SU-DHL-6 (cell line): ENCODE results near the gene SRPK3.
"Not testable (repeated sequence)": the region's sequence is repeated elsewhere in the genome, so short reads cannot be mapped to it uniquely, and the experiment has no call there.

Source experiments
- H2AFZ ChIP-seq: fragments of 200-600 bp; sonication (generic); 2 replicates; pipeline ENCODE4 v1.6.1; 2014; ENCODE audit warnings: low read depth, mild to moderate bottlenecking, moderate library complexity, mixed read lengths, antibody characterized with exemption, low read length; ENCODE audit not compliant: severe bottlenecking
- H3F3A ChIP-seq: fragments of 200-600 bp; shearing (Covaris generic); 2 replicates; pipeline ENCODE4 v1.6.0; 2016; ENCODE audit warnings: antibody characterized with exemption, mild to moderate bottlenecking; ENCODE audit not compliant: insufficient read depth
- H3K27ac ChIP-seq: fragments of 200-600 bp; sonication (generic); 2 replicates; pipeline ENCODE4 v1.5.1; 2016; ENCODE audit warnings: low read depth, mild to moderate bottlenecking, low read length, moderate library complexity, mixed read lengths
- H3K27me3 ChIP-seq: fragments of 200-600 bp; sonication (generic), shearing (Covaris generic); 2 replicates; pipeline ENCODE4 v1.6.0; 2014; ENCODE audit warnings: mild to moderate bottlenecking, low read length
- H3K36me3 ChIP-seq: fragments of 200-600 bp; sonication (generic); 2 replicates; pipeline ENCODE4 v1.6.1; 2014; ENCODE audit warnings: mild to moderate bottlenecking, low read length, mixed read lengths
- H3K4me2 ChIP-seq: fragments of 300-600, 200-600 bp; shearing (Covaris generic), sonication (generic); 2 replicates; pipeline ENCODE4 v1.6.0; 2014; ENCODE audit warnings: low read length, low read depth, mild to moderate bottlenecking; ENCODE audit not compliant: poor library complexity, severe bottlenecking
- H3K4me3 ChIP-seq: fragments of 200-600 bp; sonication (generic); 2 replicates; pipeline ENCODE4 v1.5.1; 2014; ENCODE audit warnings: antibody characterized with exemption, low read length, mild to moderate bottlenecking, mixed read lengths; ENCODE audit not compliant: insufficient read depth, poor library complexity, severe bottlenecking
- H3K79me2 ChIP-seq: fragments of 200-600 bp; sonication (generic); 2 replicates; pipeline ENCODE4 v1.6.1; 2014; ENCODE audit warnings: mild to moderate bottlenecking, low read length, moderate library complexity; ENCODE audit not compliant: insufficient read depth
- H3K9ac ChIP-seq: fragments of 200-600 bp; sonication (generic); 2 replicates; pipeline ENCODE4 v1.7.0; 2014; ENCODE audit warnings: mild to moderate bottlenecking, low read length
- H3K9me2 ChIP-seq: fragments of 200-600 bp; sonication (generic); replicated peaks from 2 replicates; pipeline ENCODE4 v1.6.1; 2014; ENCODE audit warnings: low read length; ENCODE audit not compliant: insufficient read depth
- H3K9me3 ChIP-seq: fragments of 200-600 bp; sonication (generic); 2 replicates; pipeline ENCODE4 v1.6.1; 2014; ENCODE audit warnings: low read length, mixed read lengths; ENCODE audit not compliant: insufficient read depth
- H4K20me1 ChIP-seq: fragments of 200-600 bp; sonication (generic); 2 replicates; pipeline ENCODE4 v1.6.1; 2014; ENCODE audit warnings: low read depth, mild to moderate bottlenecking, antibody characterized with exemption, low read length, moderate library complexity, mixed read lengths
- EZH2phosphoT487 ChIP-seq: fragments of 200-600 bp; sonication (generic), shearing (Covaris generic); conservative IDR thresholded peaks from 2 replicates; pipeline ENCODE4 v1.6.1; 2018; ENCODE audit warnings: mild to moderate bottlenecking, antibody characterized with exemption, low read length, moderate library complexity, mixed read lengths
- TF ChIP-seq, protein P1 (sequence below): fragments of 200-600 bp; sonication (generic); IDR thresholded peaks from one replicate; pipeline ENCODE4 v1.5.1; 2017; ENCODE audit warnings: antibody characterized with exemption, mild to moderate bottlenecking, low read length, moderate library complexity; ENCODE audit not compliant: insufficient read depth, poor library complexity, severe bottlenecking

The SRPK3 gene

DNA sequence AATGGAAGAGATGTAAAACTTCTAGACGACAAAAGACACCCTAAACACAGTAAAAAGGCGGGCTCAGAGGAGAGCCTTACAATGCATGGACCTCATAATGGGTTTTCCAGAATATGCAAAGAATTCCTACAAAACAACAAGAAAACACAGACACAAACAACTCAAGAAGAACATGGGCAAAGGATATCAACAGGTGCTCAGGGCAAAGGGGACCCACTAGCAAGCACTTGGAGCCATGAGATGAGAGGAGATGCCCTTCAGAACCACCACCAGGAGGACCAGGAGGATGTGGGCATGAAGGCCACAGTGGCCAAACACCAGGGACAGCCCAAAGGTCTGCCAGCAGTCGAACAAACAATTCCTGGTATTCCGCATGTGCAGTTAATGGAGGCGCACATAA is 32.3 kb downstream of the SRPK3 start:
- H3K9ac ChIP-seq: no peak overlapping the region
- H3K79me2 ChIP-seq: no peaks in the 10 kb centered on the region

DNA sequence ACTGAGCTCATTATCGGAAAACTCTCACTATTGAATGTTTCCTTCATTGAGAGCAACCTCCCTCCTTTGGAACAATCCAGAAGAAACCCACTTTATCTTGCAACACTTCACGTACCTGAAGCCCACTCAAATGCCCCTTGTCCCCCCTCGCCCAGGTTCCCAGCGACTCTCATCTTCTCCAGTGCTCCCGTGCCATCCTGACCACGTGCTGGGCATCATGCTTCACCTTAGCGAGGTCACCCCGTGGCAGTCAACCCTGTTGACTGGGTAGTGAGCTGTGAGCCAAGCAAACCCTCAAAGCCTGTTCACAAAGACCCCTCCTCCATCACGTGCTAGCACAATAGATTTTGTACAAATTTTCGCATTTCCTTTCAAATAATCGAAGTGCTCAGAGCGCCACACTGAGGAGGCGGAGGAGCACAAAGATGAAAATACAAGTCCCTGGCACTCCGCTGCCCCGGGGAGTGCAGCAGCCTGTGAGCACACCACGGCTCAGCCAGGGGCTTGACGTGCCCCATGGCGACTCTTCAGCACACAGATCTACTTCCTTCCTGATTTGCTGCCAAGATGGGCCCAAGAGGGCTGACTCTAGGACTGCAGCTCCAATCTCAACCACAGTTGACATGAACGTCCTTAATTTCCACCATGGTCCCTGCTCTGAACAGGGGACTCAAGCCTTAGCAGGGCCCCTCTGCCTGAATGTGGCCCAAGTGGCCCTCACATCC is 33.9 kb downstream of the SRPK3 start:
- Histone ChIP-seq H2AFZ (no peak overlapping the region), H3K36me3 (no peaks in the 10 kb centered on the region), H3F3A (no peaks in the 10 kb centered on the region), H3K4me2 (no peak overlapping the region), H3K9me2 (no peaks in the 10 kb centered on the region), H3K79me2 (no peaks in the 10 kb centered on the region), H3K27ac (no peak overlapping the region), H3K9ac (no peak overlapping the region), H3K4me3 (no peak overlapping the region), H3K27me3 (no peaks in the 10 kb centered on the region), H3K9me3 (no peaks in the 10 kb centered on the region), H4K20me1 (no peaks in the 10 kb centered on the region)
- TF ChIP-seq EZH2phosphoT487: no peak
- TF ChIP-seq, protein P1, sequence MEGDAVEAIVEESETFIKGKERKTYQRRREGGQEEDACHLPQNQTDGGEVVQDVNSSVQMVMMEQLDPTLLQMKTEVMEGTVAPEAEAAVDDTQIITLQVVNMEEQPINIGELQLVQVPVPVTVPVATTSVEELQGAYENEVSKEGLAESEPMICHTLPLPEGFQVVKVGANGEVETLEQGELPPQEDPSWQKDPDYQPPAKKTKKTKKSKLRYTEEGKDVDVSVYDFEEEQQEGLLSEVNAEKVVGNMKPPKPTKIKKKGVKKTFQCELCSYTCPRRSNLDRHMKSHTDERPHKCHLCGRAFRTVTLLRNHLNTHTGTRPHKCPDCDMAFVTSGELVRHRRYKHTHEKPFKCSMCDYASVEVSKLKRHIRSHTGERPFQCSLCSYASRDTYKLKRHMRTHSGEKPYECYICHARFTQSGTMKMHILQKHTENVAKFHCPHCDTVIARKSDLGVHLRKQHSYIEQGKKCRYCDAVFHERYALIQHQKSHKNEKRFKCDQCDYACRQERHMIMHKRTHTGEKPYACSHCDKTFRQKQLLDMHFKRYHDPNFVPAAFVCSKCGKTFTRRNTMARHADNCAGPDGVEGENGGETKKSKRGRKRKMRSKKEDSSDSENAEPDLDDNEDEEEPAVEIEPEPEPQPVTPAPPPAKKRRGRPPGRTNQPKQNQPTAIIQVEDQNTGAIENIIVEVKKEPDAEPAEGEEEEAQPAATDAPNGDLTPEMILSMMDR: no peak

More for the DNA sequence above, 32.3 kb downstream of the SRPK3 start:
- H3K27me3 ChIP-seq: no peaks in the 10 kb centered on the region
- no peaks in the 10 kb centered on the region for H3K9me2 ChIP-seq
- no peaks in the 10 kb centered on the region for H4K20me1 ChIP-seq
- H3K36me3 ChIP-seq: no peaks in the 10 kb centered on the region
- H3F3A ChIP-seq: no peaks in the 10 kb centered on the region
- TF ChIP-seq EZH2phosphoT487: no peak
- TF ChIP-seq, protein P1: no peak
- no peak overlapping the region for H3K4me3 ChIP-seq
- no peak overlapping the region for H3K4me2 ChIP-seq
- no peak overlapping the region for H3K27ac ChIP-seq
- no peaks in the 10 kb centered on the region for H3K9me3 ChIP-seq
- H2AFZ ChIP-seq: no peak overlapping the region

DNA sequence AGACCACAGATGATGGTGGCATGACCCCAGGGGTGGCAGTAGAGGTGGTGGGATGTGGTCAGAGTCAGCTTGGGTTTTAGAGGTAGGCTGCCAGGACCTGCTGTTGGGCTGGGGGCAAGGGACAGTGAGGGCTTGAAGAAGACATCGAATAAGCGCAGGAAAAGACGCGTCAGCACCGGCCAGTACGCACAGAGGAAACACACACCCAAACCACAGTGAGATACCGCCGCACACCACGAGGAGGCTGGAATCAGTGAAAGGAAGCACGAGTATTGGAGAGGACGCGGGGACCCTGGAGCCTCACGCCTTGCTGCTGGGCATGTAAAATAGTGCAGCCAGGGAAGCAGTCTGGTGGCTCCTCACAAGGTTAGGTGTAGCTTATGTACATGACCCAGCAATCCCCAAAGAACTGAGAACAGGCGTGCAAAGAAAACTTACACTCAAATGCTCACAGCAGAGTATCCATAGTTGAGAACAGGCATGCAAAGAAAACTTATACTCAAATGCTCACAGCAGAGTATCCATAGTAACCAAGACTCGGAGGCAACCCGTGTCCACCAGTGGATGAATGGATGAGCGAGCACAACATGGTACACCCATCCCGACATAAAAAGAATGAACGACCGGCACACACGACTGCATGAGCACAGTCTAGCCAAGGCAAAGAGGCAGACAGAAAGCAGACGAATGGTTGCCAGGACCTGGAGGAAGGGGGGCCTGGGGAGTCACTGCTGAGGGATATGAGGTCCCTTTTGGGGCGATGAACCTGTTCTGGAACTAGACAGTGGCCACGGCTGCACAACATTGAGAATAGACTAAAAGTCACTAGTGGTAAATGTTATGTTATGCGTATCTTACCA is 36.2 kb downstream of the SRPK3 start:
- no peaks in the 10 kb centered on the region for H3K9me2 ChIP-seq
- no peak overlapping the region for H3K9ac ChIP-seq
- no peak overlapping the region for H3K4me2 ChIP-seq
- no peaks in the 10 kb centered on the region for H3K79me2 ChIP-seq
- TF ChIP-seq, protein P1: no peak
- no peak for TF ChIP-seq EZH2phosphoT487
- H4K20me1 ChIP-seq: no peaks in the 10 kb centered on the region
- H2AFZ ChIP-seq: no peak overlapping the region
- no peaks in the 10 kb centered on the region for H3K27me3 ChIP-seq
- no peaks in the 10 kb centered on the region for H3F3A ChIP-seq
- no peak overlapping the region for H3K4me3 ChIP-seq
- no peaks in the 10 kb centered on the region for H3K36me3 ChIP-seq
- no peaks in the 10 kb centered on the region for H3K9me3 ChIP-seq
- no peak overlapping the region for H3K27ac ChIP-seq

DNA sequence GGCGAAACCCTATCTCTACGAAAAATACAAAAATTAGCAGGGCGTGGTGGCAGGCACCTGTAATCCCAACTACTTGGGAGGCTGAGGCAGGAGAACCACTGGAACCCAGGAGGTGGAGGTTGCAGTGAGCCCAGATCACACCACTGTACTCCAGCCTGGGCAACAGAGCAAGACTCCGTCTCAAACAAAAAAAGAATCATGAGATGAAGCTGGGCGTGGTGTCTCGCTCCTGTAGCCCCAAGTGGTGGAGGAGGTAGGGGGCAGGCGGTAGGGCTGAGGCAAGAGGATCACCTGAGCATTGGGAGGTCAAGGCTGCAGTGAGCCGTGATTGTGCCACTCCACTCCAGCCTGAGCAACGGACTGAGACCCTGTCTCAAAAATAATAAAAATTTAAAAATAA is 37.2 kb downstream of the SRPK3 start:
- not testable (repeated sequence) for H3K9me3 ChIP-seq

More for the DNA sequence above, 37.2 kb downstream of the SRPK3 start:
- not testable (repeated sequence) for H3K79me2 ChIP-seq, H3F3A ChIP-seq, H3K27me3 ChIP-seq, H4K20me1 ChIP-seq, H3K9me2 ChIP-seq, H3K4me3 ChIP-seq, H3K27ac ChIP-seq, H3K9ac ChIP-seq, H3K36me3 ChIP-seq, H3K4me2 ChIP-seq, H2AFZ ChIP-seq
